AG04449 (cell line): ENCODE measurements around the gene INTS4.

Experiments
- CTCF ChIA-PET: fragments of 350-600 bp; formaldehyde crosslinking; extraction: SDS; loops from one replicate; lab custom pipeline; 2021; ENCODE audit warnings: antibody characterized with exemption; lab: Yijun Ruan, JAX
- POLR2A ChIA-PET: fragments of 400-600, 350-600 bp; formaldehyde crosslinking; extraction: SDS; loops from one replicate; lab custom pipeline; 2020; ENCODE audit warnings: antibody characterized with exemption, inconsistent platforms; lab: Yijun Ruan, JAX
- DNase-seq: peaks from one replicate; pipeline ENCODE4 v3.0.0-alpha.2; 2010; ENCODE audit warnings: low read depth, low spot score
- H3K4me3 ChIP-seq: 2 replicates; pipeline ENCODE4 v1.5.1; 2011; ENCODE audit warnings: low read depth, mild to moderate bottlenecking, control low read depth, low read length
- TF ChIP-seq, protein P1 (sequence below): IDR thresholded peaks from one replicate; pipeline ENCODE4 v1.5.1; 2011; ENCODE audit warnings: mild to moderate bottlenecking, moderate library complexity, low read length, control low read depth, inconsistent platforms; ENCODE audit not compliant: insufficient read depth; ENCODE audit errors: missing control alignments

The INTS4 gene

DNA sequence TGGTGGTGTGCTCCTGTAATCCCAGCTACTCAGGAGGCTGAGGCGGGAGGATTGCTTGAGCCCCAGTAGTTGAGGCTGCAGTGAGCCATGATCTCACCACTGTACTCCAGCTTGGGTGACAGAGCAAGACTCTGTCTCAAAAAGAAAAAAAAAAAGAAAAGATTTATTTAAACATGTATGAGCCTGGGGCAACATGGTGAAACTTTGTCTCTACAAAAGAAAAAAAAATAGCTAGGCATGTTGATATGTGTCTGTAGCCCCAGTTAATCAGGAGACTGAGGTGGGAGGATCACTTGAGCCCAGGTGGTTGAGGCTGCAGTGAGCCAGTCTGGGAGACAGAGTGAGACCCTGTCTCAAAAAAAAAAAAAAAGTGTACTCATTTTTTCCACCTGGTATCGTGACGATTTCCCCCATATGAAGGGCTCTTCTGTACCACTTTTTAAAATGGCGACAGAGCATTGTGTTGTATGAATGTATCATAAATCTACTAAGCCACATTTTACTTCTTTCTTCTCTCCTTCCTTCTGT, 45.0 kb upstream of the INTS4 start:
- ChIA-PET CTCF (interaction anchor here (1.2 to 1.5 kb wide), 3 partner anchors 9 to 219 kb away, joined by 3 to 4 read pairs (median 4); no protein-coding TSS in a partner anchor), POLR2A (no interaction called here)
- no peak overlapping the region for H3K4me3 ChIP-seq
- DNase-seq = no peak
- TF ChIP-seq, protein P1, sequence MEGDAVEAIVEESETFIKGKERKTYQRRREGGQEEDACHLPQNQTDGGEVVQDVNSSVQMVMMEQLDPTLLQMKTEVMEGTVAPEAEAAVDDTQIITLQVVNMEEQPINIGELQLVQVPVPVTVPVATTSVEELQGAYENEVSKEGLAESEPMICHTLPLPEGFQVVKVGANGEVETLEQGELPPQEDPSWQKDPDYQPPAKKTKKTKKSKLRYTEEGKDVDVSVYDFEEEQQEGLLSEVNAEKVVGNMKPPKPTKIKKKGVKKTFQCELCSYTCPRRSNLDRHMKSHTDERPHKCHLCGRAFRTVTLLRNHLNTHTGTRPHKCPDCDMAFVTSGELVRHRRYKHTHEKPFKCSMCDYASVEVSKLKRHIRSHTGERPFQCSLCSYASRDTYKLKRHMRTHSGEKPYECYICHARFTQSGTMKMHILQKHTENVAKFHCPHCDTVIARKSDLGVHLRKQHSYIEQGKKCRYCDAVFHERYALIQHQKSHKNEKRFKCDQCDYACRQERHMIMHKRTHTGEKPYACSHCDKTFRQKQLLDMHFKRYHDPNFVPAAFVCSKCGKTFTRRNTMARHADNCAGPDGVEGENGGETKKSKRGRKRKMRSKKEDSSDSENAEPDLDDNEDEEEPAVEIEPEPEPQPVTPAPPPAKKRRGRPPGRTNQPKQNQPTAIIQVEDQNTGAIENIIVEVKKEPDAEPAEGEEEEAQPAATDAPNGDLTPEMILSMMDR = no peak

DNA sequence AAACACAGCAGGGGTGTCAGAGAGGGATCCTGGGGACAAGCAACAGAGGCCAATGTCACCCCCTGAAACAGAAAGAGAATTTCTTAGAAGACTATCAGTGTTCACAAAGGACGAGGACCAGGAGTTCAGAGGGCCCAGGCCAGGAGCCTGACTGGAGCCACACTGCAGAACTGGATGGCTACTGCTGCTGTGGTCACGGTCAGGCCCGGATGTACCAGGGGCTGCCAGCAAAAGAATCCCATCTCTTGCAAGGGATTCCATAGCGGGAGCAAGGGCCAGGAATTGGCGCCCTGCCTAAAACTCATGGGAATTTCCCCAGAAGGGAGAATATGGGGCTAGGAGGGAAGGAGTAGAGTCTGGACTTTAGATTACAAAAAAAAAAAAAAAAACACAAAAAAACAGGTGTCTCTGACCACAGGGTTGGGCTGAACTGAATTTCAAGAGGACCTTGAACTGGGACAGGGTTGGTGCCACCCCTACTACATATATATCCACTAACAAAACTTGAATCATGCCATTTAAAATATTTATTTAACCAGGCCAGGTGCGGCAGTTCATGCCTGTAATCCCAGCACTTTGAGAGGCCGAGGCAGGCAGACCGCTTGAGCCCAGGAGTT, 44.3 kb upstream of the INTS4 start:
- no peak for DNase-seq
- CTCF ChIA-PET = interaction anchor here (1.2 kb wide), 1 partner anchor 11 kb away, joined by 4 read pairs; no protein-coding TSS in a partner anchor
- POLR2A ChIA-PET = no interaction called here
- H3K4me3 ChIP-seq = no peak overlapping the region
- TF ChIP-seq, protein P1 = no peak

DNA sequence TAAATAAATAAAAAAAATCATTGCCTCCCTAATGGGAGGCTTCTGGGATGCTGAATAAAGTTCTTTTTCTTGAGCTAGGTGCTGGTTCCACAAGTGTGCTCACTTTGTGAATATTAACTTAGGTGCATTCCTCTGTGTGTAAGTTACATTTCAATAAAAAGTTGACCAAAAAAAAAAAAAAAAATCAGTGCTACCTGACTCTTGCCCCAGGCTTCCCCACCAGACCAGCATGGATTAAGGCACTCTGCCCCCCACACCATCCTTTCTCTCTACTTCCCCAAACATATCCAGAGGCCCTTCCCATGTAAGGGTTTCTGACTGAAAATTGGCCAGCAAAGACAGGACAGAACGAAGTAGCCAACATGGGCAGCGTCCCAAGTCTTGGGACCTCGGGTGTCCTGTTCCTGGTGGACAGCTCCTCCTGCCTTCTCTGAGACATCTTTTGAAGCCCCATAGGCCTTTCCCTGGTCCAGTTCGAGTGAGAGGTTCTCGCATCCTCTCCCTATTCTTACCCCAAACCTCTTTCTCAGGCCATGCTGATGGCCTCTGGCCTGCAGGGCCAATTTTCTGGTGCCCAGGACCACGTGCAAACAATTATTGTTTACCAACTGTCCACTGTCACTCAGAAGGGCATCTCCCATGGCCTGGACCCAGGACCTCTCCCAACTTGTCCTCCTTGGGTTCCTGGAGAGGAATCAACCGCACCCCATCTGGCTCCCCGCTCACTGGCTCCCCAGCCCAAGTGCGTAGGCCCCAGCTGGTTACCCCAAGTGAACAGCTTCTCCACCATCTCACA, 43.6 kb upstream of the INTS4 start:
- H3K4me3 ChIP-seq = no peak overlapping the region
- TF ChIP-seq, protein P1 = no peak
- POLR2A ChIA-PET = no interaction called here
- DNase-seq = no peak
- CTCF ChIA-PET = interaction anchor here (0.6 to 9.6 kb wide), 2 partner anchors 8 to 33 kb away, joined by 3 to 90 read pairs; no protein-coding TSS in a partner anchor

DNA sequence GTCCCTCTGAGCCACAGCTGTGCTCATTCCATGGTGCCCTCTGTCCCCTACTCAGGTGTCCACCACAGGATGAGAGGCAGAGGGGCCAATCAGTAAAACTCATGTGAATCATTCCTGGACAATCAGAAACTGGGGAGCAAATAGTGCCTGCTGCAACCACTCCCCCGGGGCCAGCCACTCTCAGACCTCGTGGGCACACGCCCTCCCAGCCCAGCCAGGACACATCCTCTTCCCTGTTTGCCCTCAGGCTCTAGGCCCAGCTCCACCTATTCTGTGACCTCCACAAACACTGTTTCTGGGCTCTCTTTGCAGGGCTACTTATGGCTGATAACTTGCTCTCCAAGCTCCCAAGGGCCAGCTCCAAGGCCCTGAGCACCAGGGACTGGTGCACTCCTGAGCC, 42.6 kb upstream of the INTS4 start:
- CTCF ChIA-PET = interaction anchor here (9.6 kb wide), 1 partner anchor 9 kb away, joined by 90 read pairs; no protein-coding TSS in a partner anchor
- H3K4me3 ChIP-seq = no peak overlapping the region
- no peak for DNase-seq
- POLR2A ChIA-PET = no interaction called here
- TF ChIP-seq, protein P1 = no peak

DNA sequence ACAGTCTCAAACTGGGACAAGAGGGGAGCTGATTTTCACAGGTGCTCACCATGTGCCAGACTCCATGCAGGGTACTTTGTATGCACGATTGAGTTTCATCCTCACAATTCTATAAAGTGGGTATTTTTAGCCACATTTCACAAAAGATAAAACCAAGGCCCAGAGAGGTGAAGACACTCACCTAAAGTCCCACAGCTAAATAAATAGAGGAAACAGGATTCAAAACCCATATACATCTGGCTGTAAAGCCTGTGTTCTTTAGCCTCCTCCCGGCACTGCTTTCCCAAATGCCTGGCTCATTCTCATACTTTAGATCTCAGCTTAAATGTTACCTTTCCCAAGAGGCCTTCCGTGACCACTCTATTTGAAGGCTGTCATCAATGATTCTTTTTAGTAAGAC, 41.8 kb upstream of the INTS4 start:
- no peak overlapping the region for H3K4me3 ChIP-seq
- POLR2A ChIA-PET = no interaction called here
- TF ChIP-seq, protein P1 = no peak
- DNase-seq = no peak
- CTCF ChIA-PET = interaction anchor here (0.6 to 9.6 kb wide), 3 partner anchors 10 to 53 kb away, joined by 3 to 90 read pairs (median 3); no protein-coding TSS in a partner anchor

DNA sequence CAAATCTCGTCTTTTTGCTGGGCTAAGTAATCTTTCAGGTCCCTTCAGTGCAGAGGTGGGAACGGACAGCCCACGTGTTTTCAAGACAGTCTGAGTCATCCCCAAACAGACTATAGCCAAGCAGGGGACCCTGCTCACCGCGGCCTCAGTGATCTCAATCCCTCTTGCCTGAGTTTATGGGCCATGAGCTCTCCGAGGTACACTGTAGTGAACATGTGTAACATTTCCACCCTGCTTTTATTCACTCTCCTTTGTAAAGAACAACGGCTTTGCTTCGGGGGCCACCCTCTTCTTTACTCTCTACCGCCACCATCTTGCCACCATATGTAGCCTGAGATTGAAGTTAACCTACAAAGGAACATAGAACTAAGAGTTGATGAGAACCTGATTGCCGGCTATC, 40.2 kb upstream of the INTS4 start:
- no peak overlapping the region for H3K4me3 ChIP-seq
- no peak for DNase-seq
- TF ChIP-seq, protein P1 = no peak
- POLR2A ChIA-PET = no interaction called here
- CTCF ChIA-PET = interaction anchor here (1.3 to 9.6 kb wide), 2 partner anchors 12 to 30 kb away, joined by 3 to 90 read pairs; no protein-coding TSS in a partner anchor
